Mesenteric fat pad (tissue), 1 donor: ENCODE data around the gene SERPINA6. TPM values are rescaled to one million over a fixed set of nuclear protein-coding genes. Genes with fewer than 3 reads are reported as not detected.
A peak's percentile ranks its signal among the peaks of the same experiment; 100 is the strongest.

Experiments
- DNase-seq: peaks from one replicate; pipeline ENCODE4 v3.0.0-alpha.2; 2020; ENCODE audit warnings: low spot score
- long read RNA-seq: library from polyadenylated mRNA; unstranded; transcript quantifications from one replicate; pipeline ENCODE4 v2.0.0, GENCODE V29; 2020
- total RNA-seq: library from RNA; stranded (reverse); fragmentation: NEBNext Ultra II Directional; extraction: Animal tissue kit (Norgen Biotek cat#: 25700); gene quantifications from one replicate; pipeline ENCODE4 v1.2.1, GENCODE V29; 2021
- donor health status: DM: yes; HTN: yes; CAD: no.

SERPINA6 gene, protein sequence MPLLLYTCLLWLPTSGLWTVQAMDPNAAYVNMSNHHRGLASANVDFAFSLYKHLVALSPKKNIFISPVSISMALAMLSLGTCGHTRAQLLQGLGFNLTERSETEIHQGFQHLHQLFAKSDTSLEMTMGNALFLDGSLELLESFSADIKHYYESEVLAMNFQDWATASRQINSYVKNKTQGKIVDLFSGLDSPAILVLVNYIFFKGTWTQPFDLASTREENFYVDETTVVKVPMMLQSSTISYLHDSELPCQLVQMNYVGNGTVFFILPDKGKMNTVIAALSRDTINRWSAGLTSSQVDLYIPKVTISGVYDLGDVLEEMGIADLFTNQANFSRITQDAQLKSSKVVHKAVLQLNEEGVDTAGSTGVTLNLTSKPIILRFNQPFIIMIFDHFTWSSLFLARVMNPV
- not detected for total RNA-seq
- long read RNA-seq, result 0 reads

DNA sequence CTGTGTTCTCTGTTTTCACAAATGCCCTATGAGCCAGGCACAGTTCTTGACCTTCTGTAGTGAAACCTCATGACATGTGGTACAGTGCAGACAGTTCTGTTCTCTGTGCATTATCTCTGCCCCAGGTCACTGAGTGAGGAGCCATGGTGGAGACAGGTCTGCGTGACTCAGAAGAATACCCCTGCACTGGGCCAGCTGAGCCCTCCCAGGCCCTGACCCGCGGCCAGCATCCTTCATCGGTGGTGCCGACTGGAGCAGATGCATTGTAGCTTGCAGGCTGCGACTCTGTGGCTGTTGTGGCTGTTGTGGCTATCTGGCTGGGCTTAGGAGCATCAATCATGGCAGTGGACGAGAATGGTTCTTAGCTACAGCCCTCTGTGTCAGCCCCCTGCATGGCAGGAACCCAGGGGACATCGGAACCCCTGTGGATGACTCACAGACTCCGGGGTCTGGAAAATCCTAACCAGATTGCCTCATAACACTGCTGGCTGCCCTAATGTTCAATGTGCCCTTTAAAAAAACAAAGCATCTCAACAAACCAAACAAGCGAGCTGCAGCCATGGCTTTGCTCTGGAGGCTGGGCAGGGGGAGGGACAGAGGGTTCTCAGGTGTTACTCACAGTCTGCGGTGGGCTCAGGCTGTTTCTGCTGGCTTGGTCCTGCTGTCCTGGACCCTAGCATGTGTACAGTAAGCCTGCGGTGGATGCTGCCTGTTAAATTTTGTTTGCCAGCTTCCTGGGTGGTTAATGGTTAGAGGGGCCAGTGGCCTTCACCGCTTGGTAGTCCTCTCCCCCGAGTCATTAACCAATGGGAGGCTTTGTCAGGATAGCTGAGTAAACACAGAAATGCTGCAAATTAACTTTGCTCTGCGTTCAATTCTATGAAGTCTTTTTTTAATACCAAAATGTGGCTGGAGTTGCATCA, at the start of gene SERPINA6:
Gene SERPINA6, minus strand, starts transcription at position 689 of the 923 bp plus-strand sequence. CDS start 8,688 bp downstream, outside the sequence.
- DNase-seq, result no peak

DNA sequence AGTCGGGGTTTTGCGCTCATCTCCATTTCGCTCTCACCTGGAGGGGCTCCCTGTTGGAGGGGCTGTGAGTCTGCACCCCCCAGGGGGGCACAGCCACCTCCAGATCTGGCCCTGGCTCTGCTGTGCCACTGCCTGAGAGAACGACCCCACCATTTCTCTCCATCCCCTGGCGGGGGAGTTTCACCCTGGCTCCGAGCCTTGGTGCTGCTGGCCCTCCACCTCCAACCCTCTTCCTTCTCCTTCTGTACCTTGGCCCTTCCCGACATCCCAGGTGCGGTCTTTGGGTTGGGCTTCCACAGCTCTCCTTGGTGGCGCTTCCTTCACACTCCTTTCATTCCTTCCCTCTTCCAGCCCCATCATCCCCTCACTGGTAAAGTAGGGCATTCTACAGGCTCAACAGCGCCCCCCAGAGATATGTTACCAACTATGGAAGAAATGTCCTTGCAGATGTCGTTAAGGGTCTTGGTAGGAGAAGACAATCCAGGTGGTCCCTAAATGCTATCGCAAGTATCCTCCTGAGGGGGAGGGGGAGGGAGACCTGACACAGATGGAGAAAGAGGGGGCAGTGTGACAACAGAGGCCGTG, 49.0 kb upstream of the SERPINA6 start:
- DNase-seq, result no peak

DNA sequence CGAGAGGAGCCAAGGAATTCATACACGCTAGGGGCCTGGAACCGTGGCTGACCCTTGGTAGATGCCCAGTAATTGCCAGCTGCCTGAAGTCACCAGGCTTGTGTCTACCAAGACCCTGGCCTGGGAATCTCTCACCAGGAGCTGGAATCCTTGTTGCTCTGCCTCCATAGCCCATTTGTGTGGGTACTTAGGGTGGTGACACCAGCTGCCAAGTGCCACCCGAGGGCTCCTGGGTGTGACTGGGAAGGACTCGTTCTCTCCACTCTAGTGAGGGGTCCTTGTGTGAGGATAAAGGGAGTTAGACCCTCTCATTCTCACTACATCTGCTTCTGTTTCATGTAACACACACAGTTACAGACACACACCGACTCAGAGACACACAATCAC, 47.4 kb upstream of the SERPINA6 start:
- peak; percentile 59 for DNase-seq

DNA sequence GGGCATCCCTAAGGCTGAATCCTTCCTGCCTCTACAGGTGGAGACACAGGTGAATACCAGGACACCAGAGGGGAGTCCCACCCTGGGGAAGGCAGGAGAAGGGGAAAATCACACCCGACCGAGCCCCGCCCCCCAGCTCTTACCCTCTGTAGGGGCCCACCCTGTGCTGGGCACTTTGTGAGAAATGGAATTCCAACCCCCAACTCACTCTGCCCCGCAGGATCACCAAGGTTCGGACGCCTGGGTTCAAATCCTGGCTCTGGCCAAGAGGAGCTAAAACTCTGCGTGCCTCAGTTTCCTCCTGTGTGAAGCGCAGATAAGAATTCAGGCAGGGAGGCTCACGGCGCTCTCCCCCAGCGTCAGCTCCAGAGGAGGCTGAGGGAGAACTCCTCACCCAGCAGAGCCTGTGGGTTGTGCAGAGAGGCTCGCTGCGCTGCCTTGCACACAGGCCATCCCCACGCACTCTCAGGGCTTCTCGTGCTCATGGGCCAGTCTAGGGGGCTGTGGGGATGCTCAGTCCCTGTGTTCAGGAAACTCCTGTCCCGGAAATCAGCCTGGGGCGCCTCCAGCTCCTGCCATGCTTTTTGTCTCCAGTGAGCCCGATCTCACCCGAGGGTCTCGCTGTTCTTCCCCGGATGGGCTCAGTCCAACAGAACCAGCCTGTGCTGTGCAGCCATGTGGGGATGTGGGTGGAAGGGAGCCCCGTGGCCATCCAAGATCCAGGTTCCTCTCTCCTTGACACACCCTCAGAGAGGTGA, 46.8 kb upstream of the SERPINA6 start:
- DNase-seq, result peak; percentile 74

DNA sequence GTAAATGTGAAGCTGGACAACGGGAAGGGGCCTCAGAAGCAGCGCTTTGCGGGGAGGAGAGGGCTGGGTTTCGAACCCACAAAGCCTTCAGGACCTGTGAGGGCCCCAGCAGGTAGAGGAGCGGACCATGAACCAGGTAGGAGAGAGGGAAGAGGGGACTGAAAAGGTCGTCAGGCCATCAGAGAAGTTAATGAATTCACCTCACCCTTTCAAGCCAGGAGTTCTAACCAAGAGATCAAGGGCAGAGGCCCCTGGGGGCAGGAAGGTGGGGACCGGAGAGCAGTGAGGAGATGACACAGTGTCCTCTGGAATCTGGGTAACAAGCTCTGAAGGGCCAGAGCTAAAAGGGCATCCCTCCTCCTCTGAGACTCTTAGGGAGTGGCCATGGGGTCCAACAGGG, 45.8 kb upstream of the SERPINA6 start:
- DNase-seq, result peak; percentile 73

DNA sequence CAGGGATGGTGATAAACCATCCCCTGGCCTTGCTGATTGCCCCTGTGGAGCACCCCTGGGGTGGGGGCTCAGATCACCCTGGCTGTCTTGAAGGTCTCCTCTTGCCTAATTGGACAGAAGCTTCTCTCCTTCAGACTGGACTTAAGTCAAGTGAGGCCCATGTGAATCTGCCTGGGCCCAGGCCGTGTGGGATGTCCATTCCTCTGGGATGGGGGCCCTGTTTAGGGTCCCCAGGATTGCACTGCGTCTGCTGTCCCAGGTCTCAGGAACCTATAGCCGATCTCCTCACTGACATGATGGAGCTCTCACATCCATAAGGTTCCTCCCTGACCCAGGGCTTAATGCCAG, 45.1 kb upstream of the SERPINA6 start:
- DNase-seq, result peak; percentile 55

DNA sequence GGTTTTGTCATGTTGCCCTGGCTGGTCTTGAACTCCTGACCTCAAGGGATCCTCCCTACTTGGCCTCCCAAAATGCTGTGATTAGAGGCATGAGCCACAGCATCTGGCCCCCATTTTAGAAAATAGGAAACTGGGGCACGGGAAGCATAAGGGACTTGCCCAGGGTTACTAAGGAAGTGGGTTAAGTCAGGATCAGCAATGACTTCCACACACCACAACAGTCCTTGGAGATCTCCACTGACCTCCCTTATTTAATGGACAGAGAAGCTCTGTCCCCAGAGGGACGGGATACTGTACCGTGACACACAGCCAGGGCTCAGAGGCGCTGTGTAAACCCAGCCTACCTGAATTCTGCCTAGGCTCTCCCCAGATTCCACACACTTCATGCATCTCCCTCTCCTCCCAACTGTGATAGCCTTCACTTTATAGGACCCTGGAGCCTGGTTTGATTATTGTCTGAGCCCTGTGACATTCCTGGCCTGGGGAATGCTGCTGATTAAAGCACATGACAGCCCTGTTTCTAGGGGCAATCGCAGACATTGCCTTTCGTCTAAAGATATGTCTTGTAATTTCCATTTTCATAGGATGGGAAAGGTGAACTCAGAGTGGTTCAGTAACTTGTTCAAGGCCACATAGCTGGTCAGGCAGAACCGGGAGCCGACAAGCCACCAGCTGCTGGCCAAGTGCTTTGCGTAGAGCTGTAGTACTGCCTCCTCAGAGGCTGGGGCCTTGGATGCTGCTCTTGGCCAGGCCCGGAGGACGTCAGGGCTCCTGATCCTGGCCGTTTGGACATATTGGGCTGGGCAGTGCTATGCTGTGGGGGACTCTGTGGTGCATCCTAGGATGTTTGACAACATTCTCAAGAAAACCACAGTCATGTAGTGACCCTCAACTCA, 44.5 kb upstream of the SERPINA6 start:
- peak; percentile 33 for DNase-seq

DNA sequence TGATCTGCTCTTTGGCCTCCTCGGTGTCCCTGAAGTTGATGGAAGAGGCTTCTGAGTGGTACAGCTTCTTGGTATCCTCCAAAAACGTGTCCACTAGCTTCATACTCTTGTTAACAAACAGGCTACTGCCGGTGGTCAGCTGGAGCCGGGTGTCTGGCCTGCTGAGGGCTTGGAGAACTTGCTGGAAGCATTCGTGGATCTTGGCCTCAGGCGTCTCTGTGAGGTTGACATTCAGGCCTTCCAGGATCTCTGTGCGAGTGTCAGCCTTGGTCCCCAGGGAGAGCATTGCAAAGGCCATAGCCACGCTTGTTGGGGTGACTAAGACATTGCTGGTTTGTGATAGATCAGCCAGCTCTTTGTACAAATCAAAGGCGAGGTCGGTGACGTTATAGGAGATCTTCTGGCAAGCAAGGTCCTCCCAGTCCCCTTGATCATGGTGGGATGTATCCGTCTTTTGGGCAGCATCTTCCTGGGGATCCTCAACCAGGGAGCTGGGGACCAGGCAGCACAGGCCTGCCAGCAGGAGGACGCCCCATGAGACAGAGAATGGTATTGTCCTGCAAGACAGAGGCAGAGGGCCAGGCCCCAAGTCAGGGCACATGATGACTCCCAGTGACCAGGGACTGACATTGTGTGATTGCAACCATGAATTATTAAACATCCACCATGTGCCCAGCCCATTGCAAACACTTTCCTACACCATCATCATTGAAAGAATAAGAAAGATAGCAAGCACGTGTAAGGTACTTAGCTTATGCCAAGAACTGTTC, 43.2 kb upstream of the SERPINA6 start, which contains the start of gene SERPINA2:
Gene SERPINA2, minus strand, starts transcription at position 553 of the 770 bp plus-strand sequence.
- DNase-seq, result peak; percentile 67

DNA sequence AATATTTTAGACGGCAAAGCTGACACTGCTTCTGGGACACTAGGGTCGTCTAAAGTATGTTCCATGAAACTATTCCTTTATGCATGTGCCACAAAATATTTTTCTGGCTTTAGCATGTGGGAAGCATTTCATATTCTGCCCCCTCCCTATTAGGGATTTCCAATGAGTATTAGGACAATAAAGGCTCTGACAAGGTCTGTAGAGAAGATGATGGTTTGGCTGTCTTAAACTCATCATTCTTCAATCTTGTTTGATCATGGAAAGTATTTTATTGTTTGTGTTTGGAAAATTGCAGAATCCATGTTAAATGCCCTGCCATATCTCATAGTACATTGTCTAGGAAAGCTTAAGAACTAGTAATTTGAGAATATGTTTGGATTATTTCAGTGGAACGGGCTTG, 42.5 kb upstream of the SERPINA6 start:
- no peak for DNase-seq

DNA sequence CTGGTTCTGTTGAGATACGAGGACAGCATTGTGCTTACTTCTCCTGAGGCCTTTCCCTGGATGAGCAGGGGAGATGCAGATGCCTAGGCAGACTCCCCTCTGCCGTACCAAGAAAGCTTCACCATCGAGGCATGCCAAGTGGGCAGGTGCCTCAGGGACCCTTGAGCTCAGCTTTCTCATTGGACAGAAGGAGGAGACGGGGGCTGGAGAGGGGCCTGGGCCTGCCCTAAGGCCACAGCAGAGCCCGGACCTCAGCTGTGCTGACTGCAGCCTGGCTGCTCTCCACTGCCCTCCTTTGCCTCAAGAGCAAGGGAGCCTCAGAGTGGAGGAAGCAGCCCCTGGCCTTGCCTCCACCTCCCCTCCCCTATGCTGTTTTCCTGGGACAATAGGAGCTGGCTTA, 41.8 kb upstream of the SERPINA6 start:
- peak; percentile 71 for DNase-seq

DNA sequence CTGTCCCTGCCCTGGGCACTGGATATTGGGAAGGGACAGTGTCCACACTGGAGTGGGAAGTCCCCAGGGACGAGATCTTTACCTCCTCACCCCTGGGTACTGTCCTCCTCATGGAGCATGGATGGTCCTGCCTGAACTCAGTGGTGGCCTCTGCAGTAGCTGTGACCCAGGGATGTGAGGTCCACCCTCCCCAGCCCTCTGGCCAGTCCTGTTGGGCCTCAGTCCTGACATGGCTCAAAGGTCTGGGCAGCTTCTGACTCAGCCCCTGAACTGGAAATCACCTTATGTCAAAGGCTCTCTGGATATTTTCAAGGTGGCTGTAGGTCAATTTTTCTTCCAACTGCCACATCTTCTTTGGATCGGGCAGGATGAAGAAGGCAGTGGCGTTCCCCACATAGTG, 40.9 kb upstream of the SERPINA6 start:
- DNase-seq, result peak; percentile 64

DNA sequence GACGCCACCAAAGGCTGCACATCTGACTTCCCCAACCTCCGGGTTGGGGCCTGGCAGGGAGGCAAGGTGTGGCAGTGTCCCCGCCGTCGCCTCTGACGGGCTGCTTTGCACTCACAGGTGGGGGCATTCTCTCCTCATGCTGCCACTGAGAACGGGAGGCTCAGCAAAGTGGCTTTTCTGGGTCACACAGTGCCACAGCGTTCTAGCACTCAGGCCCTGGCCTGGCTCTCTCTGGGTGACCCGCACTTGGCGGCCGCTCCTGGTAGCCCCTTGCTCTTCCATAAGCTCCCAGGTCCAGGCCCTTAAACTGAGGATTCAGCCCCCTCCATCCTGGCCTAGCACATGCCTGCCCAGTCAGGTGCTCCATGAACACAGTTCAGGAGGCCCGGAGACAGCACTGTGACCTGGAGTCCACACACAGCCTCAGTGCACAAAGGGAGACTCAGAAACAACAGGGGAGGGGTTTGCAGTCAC, 40.1 kb upstream of the SERPINA6 start:
- DNase-seq, result peak; percentile 80

DNA sequence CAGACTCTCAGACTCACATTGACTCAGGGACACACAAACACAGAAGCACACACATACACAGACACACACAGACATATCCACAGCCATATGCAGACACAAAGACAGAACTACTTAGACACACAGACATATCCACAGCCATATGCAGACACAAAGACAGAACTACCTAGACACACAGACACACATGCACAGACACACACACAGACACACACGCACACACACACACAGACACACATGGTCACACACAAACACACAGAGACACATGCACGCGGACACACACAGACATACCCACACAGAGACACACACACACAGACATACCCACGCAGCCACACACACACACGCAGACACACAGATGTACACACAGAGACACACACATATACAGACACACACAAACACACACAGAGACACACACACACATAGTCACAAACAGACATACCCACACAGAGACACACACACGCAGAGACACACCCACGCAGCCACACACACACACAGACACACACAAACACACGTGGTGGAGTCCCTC, 39.5 kb upstream of the SERPINA6 start:
- DNase-seq, result no peak

DNA sequence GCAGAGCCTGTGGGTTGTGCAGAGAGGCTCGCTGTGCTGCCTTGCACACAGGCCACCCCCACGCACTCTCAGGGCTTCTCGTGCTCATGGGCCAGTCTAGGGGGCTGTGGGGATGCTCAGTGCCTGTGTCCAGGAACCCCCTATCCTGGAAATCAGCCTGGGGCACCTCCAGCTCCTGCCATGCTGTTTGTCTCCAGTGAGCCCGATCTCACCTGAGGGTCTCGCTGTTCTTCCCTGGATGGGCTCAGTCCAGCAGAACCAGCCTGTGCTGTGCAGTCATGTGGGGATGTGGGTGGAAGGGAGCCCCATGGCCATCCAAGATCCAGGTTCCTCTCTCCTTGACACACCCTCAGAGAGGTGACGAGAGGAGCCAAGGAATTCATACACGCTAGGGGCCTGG, 38.5 kb upstream of the SERPINA6 start:
- no peak for DNase-seq

DNA sequence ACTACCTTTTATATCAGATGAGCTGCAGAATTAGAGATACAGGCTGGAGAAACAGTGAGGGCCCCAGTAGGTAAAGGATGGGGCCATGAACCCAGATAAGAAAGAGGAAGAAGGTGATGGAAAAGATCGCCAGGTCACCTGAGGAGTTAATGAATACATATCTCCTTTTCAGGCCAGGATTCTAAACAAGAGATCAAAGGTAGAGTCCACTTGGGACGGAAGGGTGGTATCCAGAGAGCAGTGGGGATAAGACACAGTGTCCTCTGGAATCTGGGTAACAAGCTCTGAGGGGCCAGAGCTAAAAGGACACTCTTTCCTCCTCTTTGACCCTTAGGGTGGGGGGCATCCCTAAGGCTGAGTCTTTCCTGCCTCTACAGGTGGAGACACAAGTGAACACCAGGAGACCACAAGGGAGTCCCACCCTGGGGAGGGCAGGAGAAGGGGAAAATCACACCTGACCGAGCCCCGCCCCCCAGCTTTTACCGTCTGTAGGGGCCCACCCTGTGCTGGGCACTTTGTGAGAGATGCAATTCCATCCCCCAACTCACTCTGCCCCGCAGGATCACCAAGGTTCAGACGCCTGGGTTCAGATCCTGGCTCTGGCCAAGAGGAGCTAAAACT, 37.9 kb upstream of the SERPINA6 start:
- no peak for DNase-seq

DNA sequence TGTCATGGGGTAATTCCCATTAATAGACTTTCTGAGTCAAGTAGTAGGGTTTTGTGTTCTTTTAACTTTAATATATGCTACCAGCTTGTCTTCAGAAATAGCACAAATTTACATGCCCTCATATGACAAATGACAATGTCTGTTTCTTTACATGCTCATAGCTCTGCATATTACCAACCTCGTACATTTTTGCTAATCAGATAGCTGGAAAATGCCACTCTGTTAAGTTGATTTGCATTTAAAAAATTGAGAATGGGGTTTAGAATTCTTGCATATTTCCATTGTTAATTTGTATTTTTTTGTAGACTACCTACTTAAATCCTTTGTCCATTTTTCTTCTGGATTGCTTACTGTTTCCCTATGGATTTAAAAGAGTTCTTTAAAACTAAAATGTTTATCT, 34.0 kb upstream of the SERPINA6 start:
- no peak for DNase-seq

DNA sequence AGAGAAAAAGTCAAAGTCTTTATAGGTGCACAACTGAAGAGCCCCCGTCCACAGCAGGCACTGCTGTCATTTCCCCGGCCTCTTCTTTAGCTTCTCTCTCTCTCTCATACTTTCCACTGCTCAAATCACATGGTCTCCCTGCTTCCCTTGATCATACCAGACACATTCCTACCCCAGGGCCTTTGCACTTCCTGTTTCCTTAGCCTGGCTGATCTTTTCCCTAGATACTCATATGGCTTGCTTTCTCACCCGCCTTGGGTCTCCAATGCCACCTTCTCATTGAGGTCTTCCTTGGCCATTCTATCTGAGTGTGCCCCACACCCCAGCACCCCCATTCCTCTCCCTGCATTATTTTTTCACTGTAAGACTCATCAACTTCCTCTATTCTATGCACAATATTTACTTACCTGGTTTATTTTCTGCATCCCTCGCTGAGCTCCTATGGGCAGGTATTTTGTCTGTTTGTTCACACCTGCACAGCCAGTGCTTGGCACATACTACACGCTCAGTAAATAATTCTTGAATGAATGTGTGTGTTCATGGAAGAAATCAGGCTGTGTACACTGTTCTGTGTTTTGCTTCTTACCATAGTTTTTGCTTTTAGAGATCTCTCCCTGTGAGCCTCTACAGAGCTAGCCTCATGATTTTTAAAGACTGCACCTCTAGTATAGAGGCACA, 33.4 kb upstream of the SERPINA6 start:
- no peak for DNase-seq
